ENCODE data around the gene GLRA2.

Gene GLRA2

GRCh38 chrX:14506866-14507265 is 22.5 kb upstream of the GLRA2 start:
- Histone ChIP-seq H3K4me3 (ENCODE audit: low read length) (no peak overlapping the region), H3K27ac (ENCODE audit: low read length) (no peak overlapping the region), H3K4me2 (ENCODE audit: low read length) (no peak overlapping the region), H3K36me3 (replicated peaks; ENCODE audit: low read depth, low read length) (no peaks in the 10 kb centered on the region), H3K79me2 (ENCODE audit: low read length) (no peaks in the 10 kb centered on the region), H3K9ac (ENCODE audit: low read length) (no peak overlapping the region), H2AFZ (ENCODE audit: low read depth, low read length) (no peak overlapping the region), H3K4me1 (ENCODE audit: low read length) (no peaks in the 10 kb centered on the region), H4K20me1 (ENCODE audit: insufficient read depth, low read length) (no peaks in the 10 kb centered on the region), H3K27me3 (ENCODE audit: low read depth, low read length) (no peaks in the 10 kb centered on the region), H3K9me3 (ENCODE audit: insufficient read depth, low read length) (no peaks in the 10 kb centered on the region)
- TF ChIP-seq EZH2phosphoT487 (IDR thresholded peaks at IDR 0.05; ENCODE audit: low read depth) (no peak), CTCF (IDR thresholded peaks at IDR 0.05; ENCODE audit: low read depth, low read length) (no peak)

- no peaks in the 10 kb centered on the region for H3K9me3 ChIP-seq (ENCODE audit: insufficient read depth, low read length)
- no peaks in the 10 kb centered on the region for H3K27me3 ChIP-seq (ENCODE audit: low read depth, low read length)
- no peaks in the 10 kb centered on the region for H3K4me1 ChIP-seq (ENCODE audit: low read length)
- H3K4me2 ChIP-seq (ENCODE audit: low read length) = no peak overlapping the region
- H3K36me3 ChIP-seq (replicated peaks; ENCODE audit: low read depth, low read length) = no peaks in the 10 kb centered on the region
- H3K27ac ChIP-seq (ENCODE audit: low read length) = no peak overlapping the region
- H3K9ac ChIP-seq (ENCODE audit: low read length) = no peak overlapping the region
- H2AFZ ChIP-seq (ENCODE audit: low read depth, low read length) = no peak overlapping the region
- TF ChIP-seq EZH2phosphoT487 (IDR thresholded peaks at IDR 0.05; ENCODE audit: low read depth) (no peak), CTCF (IDR thresholded peaks at IDR 0.05; ENCODE audit: low read depth, low read length) (no peak)
- H3K79me2 ChIP-seq (ENCODE audit: low read length) = no peaks in the 10 kb centered on the region
- no peak overlapping the region for H3K4me3 ChIP-seq (ENCODE audit: low read length)
- H4K20me1 ChIP-seq (ENCODE audit: insufficient read depth, low read length) = no peaks in the 10 kb centered on the region
Observed at GRCh38 chrX:14508025-14508690, 21.2 kb upstream of the GLRA2 start.

DNA sequence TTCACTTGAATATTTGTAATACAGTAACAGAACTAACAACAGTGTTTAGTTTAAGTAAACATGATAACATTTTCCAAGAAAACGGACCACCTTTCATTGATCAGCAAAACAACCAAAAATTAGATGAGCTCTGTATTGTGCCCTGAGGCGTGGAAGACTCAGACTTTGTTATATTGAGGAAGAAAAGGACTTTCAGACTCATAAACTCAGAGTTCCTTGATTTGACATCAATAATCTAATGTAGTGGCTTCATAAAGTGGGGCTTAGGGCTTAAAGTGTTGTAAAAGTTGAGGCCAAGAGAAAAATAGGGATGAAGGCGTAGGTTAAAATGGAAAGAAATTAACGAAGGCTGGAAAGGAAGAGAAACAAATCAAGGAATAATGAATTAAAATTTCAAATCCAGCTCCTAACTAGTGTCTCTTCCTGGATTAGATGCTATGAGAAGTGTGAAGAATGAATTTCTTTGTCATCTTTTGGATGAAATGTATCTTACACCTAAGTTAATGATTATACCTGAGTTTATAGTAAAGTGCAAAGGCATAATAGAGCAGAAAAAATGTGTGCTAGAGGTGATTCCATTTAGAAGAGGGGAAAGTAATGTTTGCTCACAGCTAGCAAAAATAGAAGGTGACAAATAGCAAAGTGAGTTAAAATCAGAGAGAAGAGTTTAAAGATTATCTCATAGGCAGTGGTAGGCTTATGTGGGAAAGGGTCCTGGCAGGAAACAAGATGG is 19.8 kb upstream of the GLRA2 start:
- Histone ChIP-seq H3K4me2 (ENCODE audit: low read length) (no peak overlapping the region), H2AFZ (ENCODE audit: low read depth, low read length) (no peak overlapping the region), H3K27ac (ENCODE audit: low read length) (no peak overlapping the region), H3K4me3 (ENCODE audit: low read length) (no peak overlapping the region), H3K79me2 (ENCODE audit: low read length) (no peaks in the 10 kb centered on the region), H3K27me3 (ENCODE audit: low read depth, low read length) (no peaks in the 10 kb centered on the region), H4K20me1 (ENCODE audit: insufficient read depth, low read length) (no peaks in the 10 kb centered on the region), H3K36me3 (replicated peaks; ENCODE audit: low read depth, low read length) (no peaks in the 10 kb centered on the region), H3K4me1 (ENCODE audit: low read length) (no peaks in the 10 kb centered on the region), H3K9me3 (ENCODE audit: insufficient read depth, low read length) (no peaks in the 10 kb centered on the region), H3K9ac (ENCODE audit: low read length) (no peak overlapping the region)
- TF ChIP-seq CTCF (IDR thresholded peaks at IDR 0.05; ENCODE audit: low read depth, low read length) = no peak
- no peak for TF ChIP-seq EZH2phosphoT487 (IDR thresholded peaks at IDR 0.05; ENCODE audit: low read depth)

DNA sequence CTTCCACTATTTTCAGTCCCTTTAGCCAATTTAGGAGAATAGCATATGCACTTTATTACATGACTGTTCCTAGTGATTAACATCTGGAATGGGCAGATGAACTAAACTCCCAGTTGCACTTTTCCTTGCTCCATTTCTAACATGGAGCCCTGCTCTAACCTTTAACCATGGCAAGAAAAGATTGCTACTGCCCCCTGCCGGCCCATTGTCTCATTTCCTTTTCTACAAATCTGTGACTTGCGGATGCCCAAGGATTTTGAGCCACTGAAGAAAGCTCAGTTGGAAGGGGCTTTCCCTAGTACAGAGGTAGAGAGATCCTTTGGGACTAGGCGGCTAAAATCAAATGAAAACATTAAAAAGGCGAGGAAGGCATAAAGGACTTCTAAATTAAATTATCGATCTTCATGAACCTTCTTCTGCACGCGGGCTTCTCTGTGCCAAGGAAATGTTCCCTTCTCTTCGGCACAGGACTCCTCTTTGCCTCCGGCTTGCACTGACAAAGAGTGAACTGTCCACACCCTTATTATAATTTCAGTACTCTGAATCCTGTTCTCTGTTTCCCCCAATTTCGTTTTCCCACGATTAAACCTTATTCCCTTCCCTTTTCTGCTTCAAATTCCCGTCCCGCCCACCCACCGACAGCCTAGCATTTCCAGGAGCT is 577 bp upstream of the GLRA2 start:
- H3K4me3 ChIP-seq (ENCODE audit: low read length) = no peak overlapping the region
- no peaks in the 10 kb centered on the region for H3K27me3 ChIP-seq (ENCODE audit: low read depth, low read length)
- no peaks in the 10 kb centered on the region for H3K36me3 ChIP-seq (replicated peaks; ENCODE audit: low read depth, low read length)
- no peaks in the 10 kb centered on the region for H4K20me1 ChIP-seq (ENCODE audit: insufficient read depth, low read length)
- no peak overlapping the region for H2AFZ ChIP-seq (ENCODE audit: low read depth, low read length)
- no peaks in the 10 kb centered on the region for H3K79me2 ChIP-seq (ENCODE audit: low read length)
- no peaks in the 10 kb centered on the region for H3K4me1 ChIP-seq (ENCODE audit: low read length)
- peak overlapping the region; percentile 30; the same call in 1 of the 2 replicates for H3K4me2 ChIP-seq (ENCODE audit: low read length)
- no peak overlapping the region for H3K9ac ChIP-seq (ENCODE audit: low read length)
- no peaks in the 10 kb centered on the region for H3K9me3 ChIP-seq (ENCODE audit: insufficient read depth, low read length)
- no peak overlapping the region for H3K27ac ChIP-seq (ENCODE audit: low read length)
- TF ChIP-seq EZH2phosphoT487 (IDR thresholded peaks at IDR 0.05; ENCODE audit: low read depth) = no peak
- peak; percentile 62 for TF ChIP-seq CTCF (IDR thresholded peaks at IDR 0.05; ENCODE audit: low read depth, low read length)

Data from OCI-LY3 (cell line).